Small intestine (tissue), 7 donors: ENCODE measurements around the gene PRSS38. TPM values are rescaled to one million over a fixed set of nuclear protein-coding genes. Genes with fewer than 3 reads are reported as not detected.

ENCODE experiments used
- DNase-seq, 2 donors: peaks; one replicate each; pipeline versions ENCODE4 v3.0.0 to v3.0.0-alpha.2; 2013
- FAIRE-seq: peaks from 2 replicates; lab custom pipeline; 2012; peaks lifted over from hg19 to GRCh38; lab: Jason Lieb, UNC
- H3K27ac ChIP-seq, 3 donors: one replicate each; pipeline ENCODE4 v1.5.1; 2013; ENCODE audit warnings: low read length in 2 of 3, mild to moderate bottlenecking in 2 of 3, control low read depth in 1 of 3, inconsistent platforms in 1 of 3, low read depth in 1 of 3, moderate library complexity in 1 of 3
- H3K27me3 ChIP-seq, 3 donors: one replicate each; pipeline ENCODE4 v1.6.1; 2013; ENCODE audit warnings: low read length in 3 of 3, inconsistent platforms in 1 of 3; ENCODE audit not compliant: control insufficient read depth in 3 of 3, insufficient read depth in 3 of 3
- H3K36me3 ChIP-seq, 3 donors: one replicate each; pipeline ENCODE4 v1.6.1; 2013; ENCODE audit warnings: low read length in 3 of 3, inconsistent platforms in 1 of 3, low read depth in 1 of 3, mild to moderate bottlenecking in 1 of 3, moderate library complexity in 1 of 3; ENCODE audit not compliant: control insufficient read depth in 3 of 3, insufficient read depth in 2 of 3
- H3K4me1 ChIP-seq, 3 donors: one replicate each; pipeline ENCODE4 v1.6.1; 2013; ENCODE audit warnings: low read length in 2 of 3, inconsistent platforms in 1 of 3, low read depth in 1 of 3, mild to moderate bottlenecking in 1 of 3, moderate library complexity in 1 of 3; ENCODE audit not compliant: control insufficient read depth in 3 of 3, insufficient read depth in 2 of 3
- H3K4me3 ChIP-seq, 3 donors: one replicate each; pipeline ENCODE4 v1.5.1; 2013; ENCODE audit warnings: low read length in 3 of 3, control low read depth in 1 of 3, inconsistent platforms in 1 of 3, low read depth in 1 of 3, mild to moderate bottlenecking in 1 of 3, moderate library complexity in 1 of 3
- H3K9me3 ChIP-seq, 2 donors: one replicate each; pipeline ENCODE4 v1.6.1; 2013; ENCODE audit warnings: low read depth in 1 of 2, low read length in 1 of 2; ENCODE audit not compliant: control insufficient read depth in 2 of 2, insufficient read depth in 1 of 2
- WGBS, 3 donors: extraction: QIAGEN DNeasy Blood & Tissue Kit; methylation state at CpG; one replicate each; pipeline ENCODE4 v1.1.7; 2013; 5-methylcytosine and 5-hydroxymethylcytosine counted together
- polyA plus RNA-seq, 4 donors: library from polyadenylated mRNA; stranded (reverse) in 3 of 4; unstranded in 1 of 4; fragments of 200-250 nt in 3 of 4; fragments of 120-200 nt in 1 of 4; gene quantifications; one replicate each; pipeline versions ENCODE4 v1.2.1 to v1.2.3, GENCODE V29; 2013
- donor health status: healthy with polysubstance abuse.
- donor health status: control.
- donor health status: control.
- donor health status: Bipolar disorder and iron deficiency.
- donor health status: healthy.

The PRSS38 gene
- polyA plus RNA-seq, 4 donors = not detected

DNA sequence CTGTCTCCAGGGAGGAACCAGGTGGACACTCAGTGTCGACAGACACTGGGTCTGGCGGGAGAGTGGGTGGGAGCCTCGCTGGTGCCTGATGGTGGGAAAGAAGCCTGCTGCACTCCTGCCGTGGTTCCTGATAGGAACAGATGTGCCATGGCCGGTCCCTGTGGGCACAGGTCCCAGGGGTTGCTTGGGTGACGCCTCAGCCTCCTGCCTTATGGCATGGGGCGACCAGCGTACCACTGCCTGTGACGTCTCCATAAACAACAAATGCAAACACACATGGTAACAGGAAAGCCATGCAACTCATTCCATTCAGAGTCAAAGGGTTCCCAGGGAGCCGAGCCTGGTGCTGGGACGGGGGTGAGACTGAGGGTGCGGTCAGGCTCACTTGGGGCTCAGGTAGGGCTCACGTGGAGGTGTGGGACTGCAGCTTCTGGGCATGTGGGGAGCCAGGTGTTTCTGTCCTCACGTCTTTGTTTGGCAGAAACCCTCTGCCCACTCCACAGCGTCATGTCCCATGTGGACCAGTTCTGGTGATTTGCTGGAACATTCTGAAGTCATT is 45.5 kb upstream of the PRSS38 start:
- H3K36me3 ChIP-seq = peaks cover 0 to 68% (median 2%) of the 10 kb centered on the region in 3 donors
- H3K4me3 ChIP-seq = no peak overlapping the region
- FAIRE-seq (no peak), DNase-seq (no peak)
- peaks cover 0 to 11% (median 0%) of the 10 kb centered on the region in 3 donors for H3K4me1 ChIP-seq
- no peaks in the 10 kb centered on the region for H3K27me3 ChIP-seq
- H3K27ac ChIP-seq = no peak overlapping the region
- no peaks in the 10 kb centered on the region for H3K9me3 ChIP-seq
- 93 to 94% (median 94%) methylated on average over 15 of the region's 15 CpGs for WGBS, 3 donors

GRCh38 chr1:227770812-227771211 is 44.7 kb upstream of the PRSS38 start:
- FAIRE-seq = no peak
- peaks cover 0 to 68% (median 2%) of the 10 kb centered on the region in 3 donors for H3K36me3 ChIP-seq

GRCh38 chr1:227771326-227771725 is 44.1 kb upstream of the PRSS38 start:
- FAIRE-seq = no peak

More at GRCh38 chr1:227770812-227771211, 44.7 kb upstream of the PRSS38 start:
- H3K27ac ChIP-seq = no peak overlapping the region
- DNase-seq = no peak
- H3K27me3 ChIP-seq = no peaks in the 10 kb centered on the region
- H3K9me3 ChIP-seq = no peaks in the 10 kb centered on the region
- H3K4me1 ChIP-seq = peaks cover 0 to 11% (median 0%) of the 10 kb centered on the region in 3 donors
- 94 to 96% (median 95%) methylated on average over 13 of the region's 13 CpGs for WGBS, 3 donors
- no peak overlapping the region for H3K4me3 ChIP-seq

DNA sequence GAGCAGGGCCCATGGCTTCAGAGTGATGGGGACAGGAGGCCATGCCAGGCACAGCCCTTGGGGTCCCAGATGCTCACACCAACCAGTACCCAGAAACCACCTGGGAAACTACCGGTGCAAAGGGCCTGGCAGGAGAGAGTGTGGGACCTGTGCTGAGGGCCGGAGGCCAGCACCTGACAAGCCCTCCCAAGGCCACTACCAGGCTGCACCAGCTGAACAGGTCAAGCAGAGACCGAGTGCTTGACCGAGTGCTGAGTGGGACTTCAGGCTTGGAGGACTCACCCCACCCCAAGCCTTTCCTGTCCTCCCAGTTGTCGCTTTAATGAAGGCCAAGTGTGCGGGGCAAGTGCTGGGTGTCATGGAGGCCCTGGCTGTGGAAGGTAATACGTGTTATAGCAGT is 43.7 kb upstream of the PRSS38 start:
- Histone ChIP-seq H3K27ac (no peak overlapping the region), H3K36me3 (peaks cover 0 to 66% (median 4%) of the 10 kb centered on the region in 3 donors), H3K4me3 (no peak overlapping the region), H3K9me3 (no peaks in the 10 kb centered on the region), H3K4me1 (peaks cover 0 to 11% (median 0%) of the 10 kb centered on the region in 3 donors), H3K27me3 (no peaks in the 10 kb centered on the region)
- no peak for FAIRE-seq
- DNase-seq = no peak
- WGBS, 3 donors = 94 to 98% (median 96%) methylated on average over 7 of the region's 7 CpGs

More at GRCh38 chr1:227771326-227771725, 44.1 kb upstream of the PRSS38 start:
- 87 to 96% (median 91%) methylated on average over 7 to 8 of the region's 8 CpGs for WGBS, 3 donors
- Histone ChIP-seq H3K9me3 (no peaks in the 10 kb centered on the region), H3K4me3 (no peak overlapping the region), H3K4me1 (peaks cover 0 to 11% (median 0%) of the 10 kb centered on the region in 3 donors), H3K27ac (no peak overlapping the region), H3K27me3 (no peaks in the 10 kb centered on the region), H3K36me3 (peaks cover 0 to 68% (median 2%) of the 10 kb centered on the region in 3 donors)
- no peak for DNase-seq

- no peak overlapping the region for H3K27ac ChIP-seq
- H3K36me3 ChIP-seq = peaks cover 0 to 61% (median 2%) of the 10 kb centered on the region in 3 donors
- FAIRE-seq (no peak), DNase-seq (no peak)
- no peaks in the 10 kb centered on the region for H3K4me1 ChIP-seq
- H3K9me3 ChIP-seq = no peaks in the 10 kb centered on the region
- no peaks in the 10 kb centered on the region for H3K27me3 ChIP-seq
- H3K4me3 ChIP-seq = no peak overlapping the region
- 88 to 94% (median 93%) methylated on average over 15 of the region's 15 CpGs for WGBS, 3 donors
Observed at GRCh38 chr1:227773558-227773957, 41.9 kb upstream of the PRSS38 start.

GRCh38 chr1:227774051-227774731 is 41.3 kb upstream of the PRSS38 start:
- Histone ChIP-seq H3K36me3 (peaks cover 0 to 61% (median 2%) of the 10 kb centered on the region in 3 donors), H3K27me3 (no peaks in the 10 kb centered on the region), H3K27ac (no peak overlapping the region), H3K4me1 (no peaks in the 10 kb centered on the region), H3K9me3 (no peaks in the 10 kb centered on the region), H3K4me3 (no peak overlapping the region)
- no peak for FAIRE-seq
- 73 to 85% (median 83%) methylated on average over 13 of the region's 13 CpGs for WGBS, 3 donors
- DNase-seq = no peak

DNA sequence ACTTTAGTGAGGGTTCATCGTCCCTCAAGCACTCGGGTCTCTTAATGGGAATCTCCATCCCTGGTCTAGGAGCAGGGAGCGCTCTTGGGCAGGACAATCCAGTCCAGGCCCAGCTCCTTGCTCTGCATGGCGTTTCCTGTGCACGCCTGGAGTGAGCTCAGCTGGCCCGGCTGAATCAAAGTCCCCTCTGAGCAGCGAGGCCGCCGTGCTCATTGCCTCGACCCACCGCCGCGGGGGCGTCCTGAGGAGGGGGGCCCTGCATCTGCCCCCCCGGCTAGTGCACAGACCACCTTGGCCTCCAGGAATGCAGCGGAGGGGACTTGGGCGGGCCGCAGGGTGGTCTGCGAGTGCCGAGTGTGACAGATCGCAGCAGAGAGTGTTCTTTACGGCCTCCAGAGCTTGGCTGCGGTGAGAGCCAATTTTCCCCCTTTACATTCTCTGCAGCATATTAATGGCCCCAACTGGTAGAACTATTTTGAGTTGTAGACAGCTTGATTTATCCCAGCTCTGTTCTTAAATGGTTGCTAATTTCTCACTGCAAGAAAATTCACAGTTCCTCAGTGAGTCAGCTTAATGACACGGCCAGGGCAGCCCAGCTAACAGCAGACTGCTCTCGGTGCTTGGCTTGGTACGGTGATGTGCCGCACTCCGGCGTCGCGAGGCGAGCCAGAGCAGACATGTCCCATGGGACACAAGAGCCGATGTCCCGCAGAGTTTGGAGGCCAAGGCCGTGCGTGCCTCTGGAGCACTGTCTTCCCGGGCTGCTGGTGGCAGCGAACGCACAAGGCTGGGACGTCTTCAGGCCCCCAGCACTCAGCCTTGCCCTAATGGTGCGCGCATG is 40.4 kb upstream of the PRSS38 start:
- H3K4me1 ChIP-seq = no peaks in the 10 kb centered on the region
- WGBS, 3 donors = 80 to 92% (median 92%) methylated on average over 41 to 42 of the region's 42 CpGs
- H3K9me3 ChIP-seq = no peaks in the 10 kb centered on the region
- H3K36me3 ChIP-seq = peaks cover 0 to 57% (median 2%) of the 10 kb centered on the region in 3 donors
- no peak for FAIRE-seq
- no peak overlapping the region for H3K4me3 ChIP-seq
- no peak for DNase-seq
- no peak overlapping the region for H3K27ac ChIP-seq
- H3K27me3 ChIP-seq = no peaks in the 10 kb centered on the region

- FAIRE-seq = no peak
- Histone ChIP-seq H3K4me1 (no peaks in the 10 kb centered on the region), H3K36me3 (peaks cover 0 to 58% (median 2%) of the 10 kb centered on the region in 3 donors), H3K27ac (no peak overlapping the region), H3K4me3 (no peak overlapping the region), H3K9me3 (no peaks in the 10 kb centered on the region), H3K27me3 (no peaks in the 10 kb centered on the region)
- 95 to 97% (median 95%) methylated on average over 10 of the region's 10 CpGs for WGBS, 3 donors
- no peak for DNase-seq
Observed at GRCh38 chr1:227775841-227776240, 39.6 kb upstream of the PRSS38 start.
